ENCODE results near the gene GRAMD1A. TPM values are rescaled to one million over a fixed set of nuclear protein-coding genes. Genes with fewer than 3 reads are reported as not detected.

Gene GRAMD1A
- total and polyA plus RNA-seq, 2 of the 8 experiments (the other 6 are each of a cell fraction or from before 2014, with no cell fraction given): 113 to 154 TPM

- TF ChIP-seq CHD2 (IDR thresholded peaks at IDR 0.05; ENCODE audit: low read length) (no peak), SIRT6 (IDR thresholded peaks at IDR 0.05; ENCODE audit: low read length) (no peak), YY1 (IDR thresholded peaks at IDR 0.05; ENCODE audit: low read depth, low read length) (no peak), POLR2A (IDR thresholded peaks at IDR 0.05; ENCODE audit: control extremely low read depth in 1 of 2, low read depth in 2 of 2, low read length in 2 of 2) (no peak), GTF2F1 (IDR thresholded peaks at IDR 0.05; ENCODE audit: borderline replicate concordance, low read depth, low read length) (no peak), KDM5A (IDR thresholded peaks at IDR 0.05; ENCODE audit: low read length) (no peak)
Observed at GRCh38 chr19:35017507-35017906, 17.4 kb downstream of the GRAMD1A start (continued).

Data from H1 (cell line).